HG03066 (cell line): ENCODE measurements around the gene TRPV2.

Experiments
- ATAC-seq: cut with Tn5 transposase; IDR thresholded peaks from one replicate; pipeline ENCODE4 v1.9.1; 2021; ENCODE audit warnings: low read depth; ENCODE audit not compliant: unreplicated experiment

The TRPV2 gene

GRCh38 chr17:16473044-16474011 is 58.0 kb downstream of the TRPV2 start:
- ATAC-seq, result no peak

- ATAC-seq, result no peak
These were observed 58.8 kb downstream of the TRPV2 start for GRCh38 chr17:16474012-16474725.

DNA sequence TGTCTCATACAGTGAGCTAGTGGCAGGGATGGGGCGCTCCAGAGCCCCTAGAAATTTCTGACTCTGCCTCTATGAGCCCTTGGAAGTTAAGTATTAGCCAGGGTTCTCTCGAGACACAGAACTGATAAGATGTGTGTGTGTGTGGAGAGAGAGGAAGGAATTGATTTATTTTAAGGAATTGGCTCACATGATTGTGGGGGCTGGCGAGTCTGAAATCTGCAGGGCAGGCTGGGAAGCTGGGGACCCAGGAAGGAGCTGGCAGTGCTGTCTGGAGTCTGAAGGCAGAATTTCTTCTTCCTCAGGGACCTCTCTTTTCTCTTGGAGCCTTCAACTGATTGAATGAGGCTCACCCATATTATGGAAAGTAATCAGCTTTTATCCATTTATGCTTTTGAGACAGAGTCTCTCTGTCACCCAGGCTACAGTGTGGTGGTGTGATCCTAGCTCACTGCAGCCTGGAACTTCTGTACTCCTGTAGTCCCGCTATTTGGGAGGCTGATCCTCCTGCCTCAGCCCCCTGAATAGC is 59.9 kb downstream of the TRPV2 start:
- ATAC-seq, result no peak

- no peak for ATAC-seq
These were observed 61.9 kb downstream of the TRPV2 start for GRCh38 chr17:16477255-16477654.

GRCh38 chr17:16477666-16478065 is 62.3 kb downstream of the TRPV2 start:
- no peak for ATAC-seq

DNA sequence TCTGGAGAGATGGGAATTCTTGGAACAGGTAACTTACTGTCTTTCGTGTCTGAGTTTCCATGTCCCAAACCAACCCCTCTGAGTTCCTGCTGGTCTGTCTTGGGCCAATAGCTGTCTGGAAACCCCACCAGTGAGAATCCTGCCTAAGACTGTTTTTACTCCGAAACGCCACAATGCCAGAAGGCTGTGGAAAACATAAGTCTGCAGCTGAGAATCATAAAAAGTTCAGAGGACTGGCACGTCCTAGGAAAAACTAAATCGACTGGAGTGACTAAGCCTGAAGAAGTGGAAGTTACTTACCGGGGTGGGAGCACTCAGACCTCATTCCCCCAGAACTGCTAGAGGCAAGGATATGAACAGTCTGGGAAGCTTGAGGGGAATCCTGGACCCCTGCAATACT is 63.3 kb downstream of the TRPV2 start:
- ATAC-seq, result no peak

GRCh38 chr17:16479264-16479663 is 63.9 kb downstream of the TRPV2 start:
- ATAC-seq, result no peak

DNA sequence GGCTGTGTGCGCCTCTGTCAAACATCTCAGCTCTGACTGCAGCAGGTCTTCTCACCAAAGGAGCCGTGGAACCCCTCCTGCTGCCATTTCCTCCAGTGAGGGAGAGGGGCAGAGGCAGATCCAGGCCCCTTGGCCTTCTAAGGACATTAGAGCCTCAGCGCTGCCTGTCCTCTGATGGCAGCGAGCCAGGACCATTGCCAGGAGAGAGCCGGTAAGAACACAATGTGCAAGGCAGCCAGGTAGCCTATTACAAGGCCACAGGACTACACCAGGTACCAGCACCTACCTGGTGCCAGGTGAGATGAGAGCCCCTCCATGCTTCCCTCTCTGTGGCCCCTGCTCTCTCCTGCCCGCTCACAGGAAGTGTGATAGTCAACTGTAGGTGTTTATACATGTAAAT is 65.6 kb downstream of the TRPV2 start:
- no peak for ATAC-seq

DNA sequence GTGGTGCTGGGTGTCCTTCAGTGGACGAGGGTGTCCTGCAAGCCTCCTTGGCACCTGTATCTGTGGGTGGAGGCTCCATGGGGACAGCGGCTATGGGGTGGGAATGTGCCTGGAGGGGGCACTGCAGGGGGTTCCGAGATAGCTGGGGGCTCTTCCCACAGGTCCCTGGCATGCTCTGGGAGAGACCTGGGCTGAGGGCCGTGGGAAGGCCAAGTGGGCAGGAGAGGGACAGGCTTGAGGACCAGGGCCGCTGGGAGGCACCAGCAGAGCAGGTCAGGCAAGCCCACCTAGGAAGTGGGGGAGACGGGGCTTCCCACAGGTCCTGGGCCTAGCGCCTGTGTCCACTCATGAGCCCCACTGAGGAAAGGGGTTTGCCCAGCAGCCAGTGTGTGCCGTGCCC is 66.9 kb downstream of the TRPV2 start:
- ATAC-seq, result no peak

GRCh38 chr17:16483021-16483645 is 67.8 kb downstream of the TRPV2 start:
- ATAC-seq, result no peak

GRCh38 chr17:16484445-16485175 is 69.2 kb downstream of the TRPV2 start:
- ATAC-seq, result no peak
